Liver (tissue), 3 donors: ENCODE measurements around the gene ACYP1.

Experiments
- ATF3 ChIP-seq: IDR thresholded peaks from 2 replicates; pipeline ENCODE4 v1.6.1; 2016; ENCODE audit warnings: antibody characterized with exemption
- CTCF ChIP-seq: fragments of 150-350 bp; IDR thresholded peaks from 2 replicates; pipeline ENCODE4 v1.5.1; 2017; ENCODE audit warnings: improper control_type of control experiment, low read depth, low read length; ENCODE audit not compliant: missing input control
- GABPA ChIP-seq, 2 donors: IDR thresholded peaks in 1 of 2; conservative IDR thresholded peaks in 1 of 2; 2 replicates each; pipeline ENCODE4 v1.6.1; 2016; ENCODE audit warnings: antibody characterized with exemption in 2 of 2, mild to moderate bottlenecking in 1 of 2, moderate library complexity in 1 of 2
- HNF4A ChIP-seq, 2 donors: conservative IDR thresholded peaks; 2 replicates each; pipeline ENCODE4 v1.6.1; 2016; ENCODE audit warnings: antibody characterized with exemption in 2 of 2, mild to moderate bottlenecking in 2 of 2
- JUND ChIP-seq, 2 donors: IDR thresholded peaks; 2 replicates each; pipeline ENCODE4 v1.6.1; 2016; ENCODE audit warnings: antibody characterized with exemption in 2 of 2
- MAX ChIP-seq: IDR thresholded peaks from 2 replicates; pipeline ENCODE4 v1.6.1; 2016; ENCODE audit warnings: antibody characterized with exemption
- NR2F2 ChIP-seq: IDR thresholded peaks from 2 replicates; pipeline ENCODE4 v1.6.1; 2016; ENCODE audit warnings: antibody characterized with exemption
- RAD21 ChIP-seq, 2 donors: IDR thresholded peaks; 2 replicates each; pipeline ENCODE4 v1.6.1; 2016; ENCODE audit warnings: antibody characterized with exemption in 2 of 2, mild to moderate bottlenecking in 2 of 2
- REST ChIP-seq: IDR thresholded peaks from 2 replicates; pipeline ENCODE4 v1.6.1; 2016; ENCODE audit warnings: antibody characterized with exemption, mild to moderate bottlenecking
- RXRA ChIP-seq, 2 donors: IDR thresholded peaks; 2 replicates each; pipeline ENCODE4 v1.6.1; 2017 to 2018; ENCODE audit warnings: antibody characterized with exemption in 2 of 2, mild to moderate bottlenecking in 1 of 2
- SP1 ChIP-seq: IDR thresholded peaks from 2 replicates; pipeline ENCODE4 v1.6.1; 2018; ENCODE audit warnings: antibody characterized with exemption, mild to moderate bottlenecking
- TAF1 ChIP-seq: conservative IDR thresholded peaks from 2 replicates; pipeline ENCODE4 v1.6.1; 2016; ENCODE audit warnings: antibody characterized with exemption, mild to moderate bottlenecking
- YY1 ChIP-seq: IDR thresholded peaks from 2 replicates; pipeline ENCODE4 v1.6.1; 2016; ENCODE audit warnings: antibody characterized with exemption, mild to moderate bottlenecking
- donor health status: healthy.
- donor health status: healthy.

GRCh38 chr14:75069121-75069810 lies 5.4 kb upstream of the ACYP1 start, which contains the start of gene ZC2HC1C:
- no peak for TF ChIP-seq CTCF
- peak; percentile 81 for TF ChIP-seq SP1
- peak in 1 of 2 donors; percentile 62 for TF ChIP-seq GABPA (IDR thresholded peaks at IDR 0.05 in 1 of 2, conservative IDR thresholded peaks at IDR 0.05 in 1 of 2)
- peak; percentile 65 for TF ChIP-seq YY1
- TF ChIP-seq JUND (IDR thresholded peaks at IDR 0.05), result peak in 1 of 2 donors; percentile 7
- TF ChIP-seq TAF1, result no peak
- peak; percentile 4 to 11 for TF ChIP-seq RAD21 (IDR thresholded peaks at IDR 0.05)
- TF ChIP-seq RXRA (IDR thresholded peaks at IDR 0.05), result peak; percentile 76 to 85
- peak in 1 of 2 donors; percentile 70 for TF ChIP-seq HNF4A (conservative IDR thresholded peaks at IDR 0.05)
- TF ChIP-seq ATF3, result no peak
- peak; percentile 79 for TF ChIP-seq REST
- no peak for TF ChIP-seq MAX
- peak; percentile 90 for TF ChIP-seq NR2F2
